Measurements from ENCODE around the gene ROS1. TPM values are rescaled to one million over a fixed set of nuclear protein-coding genes. Genes with fewer than 3 reads are reported as not detected.

ROS1 gene
- total RNA-seq, 2 experiments from 2014 or later = not detected

GRCh38 chr6:117269638-117270054, 156.1 kb downstream of the ROS1 start:
- no peak overlapping the region for H3K4me3 Mint-ChIP-seq
- intact Hi-C loops (cut with DNase I, micrococcal nuclease) = no loop called here

GRCh38 chr6:117268924-117269323, 156.8 kb downstream of the ROS1 start:
- no peaks in the 10 kb centered on the region for H3K36me3 ChIP-seq (ENCODE audit: insufficient read depth, low read length)
- peaks cover 0 to 29% of the 10 kb centered on the region in 2 experiments for H3K9me3 ChIP-seq (ENCODE audit: control insufficient read depth in 1 of 2, insufficient read depth in 1 of 2, low read length in 2 of 2)
- no peak for DNase-seq
- no peak overlapping the region for H3K27ac ChIP-seq (ENCODE audit: low read depth in 1 of 2, low read length in 2 of 2)
- Mint-ChIP-seq H3K4me3 (no peak overlapping the region), H3K9me3 (no peaks in the 10 kb centered on the region), H3K36me3 (ENCODE audit: low read depth) (no peaks in the 10 kb centered on the region), H3K27ac (no peak overlapping the region), H3K4me1 (ENCODE audit: low read depth) (peaks cover 15% of the 10 kb centered on the region), H3K27me3 (peaks cover 85% of the 10 kb centered on the region)
- CTCF ChIA-PET = no interaction called here
- H3K4me3 ChIP-seq (ENCODE audit: low read length) = no peak overlapping the region
- POLR2A ChIA-PET = no interaction called here
- TF ChIP-seq CTCF (IDR thresholded peaks at IDR 0.05) = no peak
- peaks cover 23% of the 10 kb centered on the region for H3K4me1 ChIP-seq (ENCODE audit: insufficient read depth, low read length)
- intact Hi-C loops (cut with DNase I, micrococcal nuclease) = no loop called here
- H3K27me3 ChIP-seq (ENCODE audit: control insufficient read depth in 1 of 2, insufficient read depth in 2 of 2, low read length in 2 of 2) = peaks cover 67 to 85% of the 10 kb centered on the region in 2 experiments
- ATAC-seq (ENCODE audit: poor library complexity) = no peak

More at GRCh38 chr6:117269638-117270054, 156.1 kb downstream of the ROS1 start:
- TF ChIP-seq CTCF (IDR thresholded peaks at IDR 0.05) = no peak
- peaks cover 19% of the 10 kb centered on the region for H3K4me1 ChIP-seq (ENCODE audit: insufficient read depth, low read length)
- Mint-ChIP-seq H3K36me3 (ENCODE audit: low read depth) (no peaks in the 10 kb centered on the region), H3K9me3 (no peaks in the 10 kb centered on the region), H3K27me3 (peaks cover 85% of the 10 kb centered on the region), H3K4me1 (ENCODE audit: low read depth) (peaks cover 10% of the 10 kb centered on the region), H3K27ac (no peak overlapping the region)
- no peaks in the 10 kb centered on the region for H3K36me3 ChIP-seq (ENCODE audit: insufficient read depth, low read length)
- no peak for DNase-seq
- no peak overlapping the region for H3K27ac ChIP-seq (ENCODE audit: low read depth in 1 of 2, low read length in 2 of 2)
- H3K4me3 ChIP-seq (ENCODE audit: low read length) = no peak overlapping the region
- POLR2A ChIA-PET = no interaction called here
- CTCF ChIA-PET = no interaction called here
- H3K9me3 ChIP-seq (ENCODE audit: control insufficient read depth in 1 of 2, insufficient read depth in 1 of 2, low read length in 2 of 2) = peaks cover 0 to 23% of the 10 kb centered on the region in 2 experiments
- H3K27me3 ChIP-seq (ENCODE audit: control insufficient read depth in 1 of 2, insufficient read depth in 2 of 2, low read length in 2 of 2) = peaks cover 65 to 85% of the 10 kb centered on the region in 2 experiments
- no peak for ATAC-seq (ENCODE audit: poor library complexity)

GRCh38 chr6:117267766-117268534, 157.8 kb downstream of the ROS1 start:
- no peaks in the 10 kb centered on the region for H3K36me3 Mint-ChIP-seq (ENCODE audit: low read depth)
- H3K4me3 ChIP-seq (ENCODE audit: low read length) = no peak overlapping the region
- ChIA-PET CTCF (no interaction called here), POLR2A (no interaction called here)
- no peak for TF ChIP-seq CTCF (IDR thresholded peaks at IDR 0.05)
- DNase-seq (no peak), ATAC-seq (ENCODE audit: poor library complexity) (no peak)
- no peaks in the 10 kb centered on the region for H3K36me3 ChIP-seq (ENCODE audit: insufficient read depth, low read length)
- no peak overlapping the region for H3K4me3 Mint-ChIP-seq
- peaks cover 72 to 88% of the 10 kb centered on the region in 2 experiments for H3K27me3 ChIP-seq (ENCODE audit: control insufficient read depth in 1 of 2, insufficient read depth in 2 of 2, low read length in 2 of 2)
- peaks cover 15% of the 10 kb centered on the region for H3K4me1 Mint-ChIP-seq (ENCODE audit: low read depth)
- H3K27ac ChIP-seq (ENCODE audit: low read depth in 1 of 2, low read length in 2 of 2) = no peak overlapping the region
- no peaks in the 10 kb centered on the region for H3K9me3 Mint-ChIP-seq
- peaks cover 0 to 35% of the 10 kb centered on the region in 2 experiments for H3K9me3 ChIP-seq (ENCODE audit: control insufficient read depth in 1 of 2, insufficient read depth in 1 of 2, low read length in 2 of 2)
- peaks cover 23% of the 10 kb centered on the region for H3K4me1 ChIP-seq (ENCODE audit: insufficient read depth, low read length)
- H3K27me3 Mint-ChIP-seq = peaks cover 83% of the 10 kb centered on the region
- intact Hi-C loops (cut with DNase I, micrococcal nuclease) = no loop called here
- H3K27ac Mint-ChIP-seq = no peak overlapping the region
